ENCODE results near the gene GNPAT.

DNA sequence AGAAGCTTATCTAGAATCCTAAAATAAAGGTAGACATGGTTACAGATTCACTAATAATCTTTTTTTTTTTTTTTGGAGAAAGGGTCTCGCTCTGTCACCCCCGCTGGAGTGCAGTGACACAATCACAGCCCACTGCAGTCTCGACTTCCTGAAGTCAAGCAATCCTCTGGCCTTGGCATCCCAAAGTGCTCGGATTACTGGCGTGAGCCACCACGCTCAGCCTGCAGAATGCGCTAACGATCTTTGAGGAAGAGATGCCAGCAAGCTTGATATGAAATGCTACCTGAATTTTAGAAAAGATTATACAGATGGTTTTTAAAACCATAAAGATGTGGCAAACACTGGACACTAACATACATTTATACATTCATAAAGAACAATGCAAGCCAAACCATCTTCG lies 4.1 kb upstream of the GNPAT start:
- TF ChIP-seq, protein P1, sequence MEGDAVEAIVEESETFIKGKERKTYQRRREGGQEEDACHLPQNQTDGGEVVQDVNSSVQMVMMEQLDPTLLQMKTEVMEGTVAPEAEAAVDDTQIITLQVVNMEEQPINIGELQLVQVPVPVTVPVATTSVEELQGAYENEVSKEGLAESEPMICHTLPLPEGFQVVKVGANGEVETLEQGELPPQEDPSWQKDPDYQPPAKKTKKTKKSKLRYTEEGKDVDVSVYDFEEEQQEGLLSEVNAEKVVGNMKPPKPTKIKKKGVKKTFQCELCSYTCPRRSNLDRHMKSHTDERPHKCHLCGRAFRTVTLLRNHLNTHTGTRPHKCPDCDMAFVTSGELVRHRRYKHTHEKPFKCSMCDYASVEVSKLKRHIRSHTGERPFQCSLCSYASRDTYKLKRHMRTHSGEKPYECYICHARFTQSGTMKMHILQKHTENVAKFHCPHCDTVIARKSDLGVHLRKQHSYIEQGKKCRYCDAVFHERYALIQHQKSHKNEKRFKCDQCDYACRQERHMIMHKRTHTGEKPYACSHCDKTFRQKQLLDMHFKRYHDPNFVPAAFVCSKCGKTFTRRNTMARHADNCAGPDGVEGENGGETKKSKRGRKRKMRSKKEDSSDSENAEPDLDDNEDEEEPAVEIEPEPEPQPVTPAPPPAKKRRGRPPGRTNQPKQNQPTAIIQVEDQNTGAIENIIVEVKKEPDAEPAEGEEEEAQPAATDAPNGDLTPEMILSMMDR (IDR thresholded peaks at IDR 0.05; ENCODE audit: low read depth, low read length, missing input control): no peak
- no peak for TF ChIP-seq YY1 (IDR thresholded peaks at IDR 0.05)
- no peak for TF ChIP-seq NR2F2 (IDR thresholded peaks at IDR 0.05)
- TF ChIP-seq EGR1 (IDR thresholded peaks at IDR 0.05; ENCODE audit: low read depth in 2 of 2): no peak
- TF ChIP-seq GABPA (IDR thresholded peaks at IDR 0.05 in 1 of 2, conservative IDR thresholded peaks at IDR 0.05 in 1 of 2): no peak
- no peak for TF ChIP-seq JUND (IDR thresholded peaks at IDR 0.05)
- no peak for TF ChIP-seq TAF1 (conservative IDR thresholded peaks at IDR 0.05)
- TF ChIP-seq, protein P2, sequence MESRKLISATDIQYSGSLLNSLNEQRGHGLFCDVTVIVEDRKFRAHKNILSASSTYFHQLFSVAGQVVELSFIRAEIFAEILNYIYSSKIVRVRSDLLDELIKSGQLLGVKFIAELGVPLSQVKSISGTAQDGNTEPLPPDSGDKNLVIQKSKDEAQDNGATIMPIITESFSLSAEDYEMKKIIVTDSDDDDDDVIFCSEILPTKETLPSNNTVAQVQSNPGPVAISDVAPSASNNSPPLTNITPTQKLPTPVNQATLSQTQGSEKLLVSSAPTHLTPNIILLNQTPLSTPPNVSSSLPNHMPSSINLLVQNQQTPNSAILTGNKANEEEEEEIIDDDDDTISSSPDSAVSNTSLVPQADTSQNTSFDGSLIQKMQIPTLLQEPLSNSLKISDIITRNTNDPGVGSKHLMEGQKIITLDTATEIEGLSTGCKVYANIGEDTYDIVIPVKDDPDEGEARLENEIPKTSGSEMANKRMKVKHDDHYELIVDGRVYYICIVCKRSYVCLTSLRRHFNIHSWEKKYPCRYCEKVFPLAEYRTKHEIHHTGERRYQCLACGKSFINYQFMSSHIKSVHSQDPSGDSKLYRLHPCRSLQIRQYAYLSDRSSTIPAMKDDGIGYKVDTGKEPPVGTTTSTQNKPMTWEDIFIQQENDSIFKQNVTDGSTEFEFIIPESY (IDR thresholded peaks at IDR 0.05): no peak
